HCT116 (cell line): Measurements from ENCODE around the gene OR2Y1. TPM values are rescaled to one million over a fixed set of nuclear protein-coding genes. Genes with fewer than 3 reads are reported as not detected.
"Not testable (repeated sequence)": the region's sequence is repeated elsewhere in the genome, so short reads cannot be mapped to it uniquely, and the experiment has no call there.

ENCODE experiments used
- ATAC-seq: fragments of 200-7000 bp; cut with Tn5 transposase; 2 replicates; pipeline ENCODE4 v1.9.1; 2020; ENCODE audit warnings: mild to moderate bottlenecking, moderate library complexity
- BruUV-seq: library from RNA; stranded (reverse); fragments of 400-500 nt; replicated peaks from 2 replicates; lab custom pipeline; 2021; lab: Mats Ljungman, UMichigan
- CTCF ChIA-PET: fragments of 300-600 bp; sonication (Branson Sonifier 250); formaldehyde crosslinking; loops from one replicate; lab custom pipeline; 2021; ENCODE audit warnings: antibody characterized with exemption; lab: Charles Lee
- POLR2A ChIA-PET: fragments of 300-600, 350-600 bp; sonication (Branson Sonifier 250); formaldehyde crosslinking; loops from one replicate; lab custom pipeline; 2021; ENCODE audit warnings: antibody characterized with exemption; lab: Charles Lee
- RAD21 ChIA-PET, 2 experiments: fragments of 300-600 bp; sonication (Branson Sonifier 250); formaldehyde crosslinking; loops; one replicate each; lab custom pipeline; 2023; ENCODE audit warnings: low total read pairs in 2 of 2; ENCODE audit not compliant: uncharacterized antibody in 2 of 2, unreplicated experiment in 2 of 2, low non-redundant PET in 1 of 2; lab: Charles Lee
- DNase-seq: peaks from one replicate; pipeline ENCODE4 v3.0.0-alpha.2; 2010; ENCODE audit warnings: low read depth, low spot score
- H2AFZ ChIP-seq: fragments of 200-600 bp; shearing (Covaris generic), sonication (generic); 2 replicates; pipeline ENCODE4 v1.6.1; 2017; ENCODE audit warnings: low read depth, mixed run types, mixed read lengths, antibody characterized with exemption, low read length; ENCODE audit not compliant: poor library complexity, severe bottlenecking
- H3K27ac ChIP-seq: 2 replicates; pipeline ENCODE4 v1.5.1; 2012; ENCODE audit warnings: low read depth, low read length
- H3K27me3 ChIP-seq: fragments of 200-600 bp; sonication (generic); 2 replicates; pipeline ENCODE4 v1.6.1; 2016; ENCODE audit warnings: mixed run types, low read length, mixed read lengths; ENCODE audit not compliant: insufficient read depth
- H3K36me3 ChIP-seq, 2 experiments: fragments of 200-500 bp in 1 of 2; fragments of 200-600 bp in 1 of 2; sonication (Bioruptor generic) in 1 of 2; sonication (generic) in 1 of 2; 2 replicates each; pipeline versions ENCODE4 v1.5.1 to v1.6.1; 2014 to 2016; ENCODE audit warnings: low read length in 2 of 2, inconsistent platforms in 1 of 2, mixed read lengths in 1 of 2, mixed run types in 1 of 2; ENCODE audit not compliant: insufficient read depth in 2 of 2, control insufficient read depth in 1 of 2
- H3K4me1 ChIP-seq, 2 experiments: fragments of 200-600 bp in 1 of 2; sonication (generic) in 1 of 2; 2 replicates each; pipeline versions ENCODE4 v1.5.1 to v1.6.1; 2012 to 2017; ENCODE audit warnings: low read length in 2 of 2, inconsistent platforms in 1 of 2, mild to moderate bottlenecking in 1 of 2, mixed read lengths in 1 of 2, mixed run types in 1 of 2, moderate library complexity in 1 of 2; ENCODE audit not compliant: insufficient read depth in 2 of 2, control insufficient read depth in 1 of 2
- H3K4me2 ChIP-seq: fragments of 200-600 bp; sonication (generic); 2 replicates; pipeline ENCODE4 v1.6.1; 2017; ENCODE audit warnings: mixed run types, low read length, mixed read lengths
- H3K4me3 ChIP-seq, 2 experiments: fragments of 200-600 bp in 1 of 2; sonication (generic) in 1 of 2; replicated peaks in 1 of 2; 2 replicates each; pipeline ENCODE4 v1.5.1; 2011 to 2016; ENCODE audit warnings: low read length in 2 of 2, control low read depth in 1 of 2, low read depth in 1 of 2, mild to moderate bottlenecking in 1 of 2, mixed read lengths in 1 of 2, mixed run types in 1 of 2
- H3K79me2 ChIP-seq: fragments of 200-600 bp; sonication (generic); 2 replicates; pipeline ENCODE4 v1.6.1; 2017; ENCODE audit warnings: mild to moderate bottlenecking, mixed run types, low read length, moderate library complexity, mixed read lengths; ENCODE audit not compliant: insufficient read depth
- H3K9ac ChIP-seq: fragments of 200-600 bp; sonication (generic); 2 replicates; pipeline ENCODE4 v1.6.1; 2016; ENCODE audit warnings: low read length, mixed read lengths
- H3K9me2 ChIP-seq: fragments of 200-600 bp; sonication (generic), shearing (Covaris generic); 2 replicates; pipeline ENCODE4 v1.6.1; 2017; ENCODE audit warnings: mixed run types, mild to moderate bottlenecking, moderate library complexity; ENCODE audit not compliant: insufficient read depth
- H3K9me3 ChIP-seq, 2 experiments: fragments of 200-500 bp in 1 of 2; fragments of 200-600 bp in 1 of 2; sonication (Bioruptor generic) in 1 of 2; sonication (generic) in 1 of 2; 2 replicates each; pipeline ENCODE4 v1.6.1; 2014 to 2017; ENCODE audit warnings: low read length in 2 of 2, mixed read lengths in 2 of 2, inconsistent platforms in 1 of 2, low read depth in 1 of 2, mild to moderate bottlenecking in 1 of 2, mixed run types in 1 of 2, moderate library complexity in 1 of 2; ENCODE audit not compliant: control insufficient read depth in 1 of 2, insufficient read depth in 1 of 2
- H4K20me1 ChIP-seq: fragments of 200-600 bp; sonication (generic), shearing (Covaris generic); 2 replicates; pipeline ENCODE4 v1.6.1; 2017; ENCODE audit warnings: mixed run types, mild to moderate bottlenecking, moderate library complexity; ENCODE audit not compliant: insufficient read depth
- CBX3 ChIP-seq: IDR thresholded peaks from 2 replicates; pipeline ENCODE4 v1.6.1; 2012; ENCODE audit warnings: low read depth
- CEBPB ChIP-seq: IDR thresholded peaks from 2 replicates; pipeline ENCODE4 v1.6.1; 2012; ENCODE audit warnings: low read depth
- CTCF ChIP-seq, 3 experiments: fragments of 200-600 bp in 1 of 3; sonication (generic) in 1 of 3; IDR thresholded peaks in 2 of 3; conservative IDR thresholded peaks in 1 of 3; 2 replicates each; pipeline ENCODE4 v1.5.1; 2012 to 2017; ENCODE audit warnings: low read depth in 2 of 3, low read length in 2 of 3, antibody characterized with exemption in 1 of 3, borderline replicate concordance in 1 of 3, control low read depth in 1 of 3, mild to moderate bottlenecking in 1 of 3, mixed read lengths in 1 of 3, mixed run types in 1 of 3, moderate library complexity in 1 of 3; ENCODE audit not compliant: insufficient read depth in 1 of 3
- EGR1 ChIP-seq: IDR thresholded peaks from 2 replicates; pipeline ENCODE4 v1.6.1; 2012; ENCODE audit warnings: low read depth
- ELF1 ChIP-seq: IDR thresholded peaks from 2 replicates; pipeline ENCODE4 v1.6.1; 2012; ENCODE audit warnings: low read depth, borderline replicate concordance
- EZH2 ChIP-seq: fragments of 200-600 bp; sonication (generic); IDR thresholded peaks from 2 replicates; pipeline ENCODE4 v1.6.1; 2017; ENCODE audit warnings: antibody characterized with exemption, mixed run types
- EZH2phosphoT487 ChIP-seq: fragments of 200-600 bp; IDR thresholded peaks from 2 replicates; pipeline ENCODE4 v1.6.1; 2018; ENCODE audit warnings: antibody characterized with exemption, borderline replicate concordance
- FOSL1 ChIP-seq: IDR thresholded peaks from 2 replicates; pipeline ENCODE4 v1.6.1; 2012; ENCODE audit warnings: low read depth
- POLR2A ChIP-seq: IDR thresholded peaks from 2 replicates; pipeline ENCODE4 v1.7.0; 2011; ENCODE audit warnings: borderline replicate concordance; ENCODE audit not compliant: insufficient read depth, insufficient read length; ENCODE audit errors: extremely low read depth
- POLR2AphosphoS5 ChIP-seq: IDR thresholded peaks from 2 replicates; pipeline ENCODE4 v1.6.1; 2011; ENCODE audit warnings: mild to moderate bottlenecking, low read depth, low read length, moderate library complexity
- RAD21 ChIP-seq: IDR thresholded peaks from 2 replicates; pipeline ENCODE4 v1.6.1; 2012; ENCODE audit warnings: low read depth, mild to moderate bottlenecking
- SIN3A ChIP-seq: IDR thresholded peaks from 2 replicates; pipeline ENCODE4 v1.6.1; 2012; ENCODE audit warnings: low read depth
- SP1 ChIP-seq: IDR thresholded peaks from 2 replicates; pipeline ENCODE4 v1.6.1; 2012; ENCODE audit warnings: low read depth
- TCF7L2 ChIP-seq: IDR thresholded peaks from 2 replicates; pipeline ENCODE4 v1.7.0; 2011; ENCODE audit warnings: borderline replicate concordance, inconsistent platforms; ENCODE audit not compliant: insufficient read depth, insufficient read length; ENCODE audit errors: extremely low read depth
- YY1 ChIP-seq: IDR thresholded peaks from 2 replicates; pipeline ENCODE4 v1.6.1; 2011; ENCODE audit warnings: low read length, low read depth, moderate library complexity, mild to moderate bottlenecking; ENCODE audit not compliant: insufficient replicate concordance; ENCODE audit errors: extremely low read depth
- ZBTB33 ChIP-seq: IDR thresholded peaks from 2 replicates; pipeline ENCODE4 v1.6.1; 2011; ENCODE audit warnings: mild to moderate bottlenecking, low read length, moderate library complexity; ENCODE audit not compliant: insufficient replicate concordance; ENCODE audit errors: extremely low read depth
- ZFX ChIP-seq: fragments of 450-650 bp; IDR thresholded peaks from 2 replicates; pipeline ENCODE4 v1.6.1; 2017
- ZNF274 ChIP-seq: fragments of 200-500 bp; sonication (Bioruptor generic); IDR thresholded peaks from 2 replicates; pipeline ENCODE4 v1.6.1; 2014; ENCODE audit warnings: mild to moderate bottlenecking, low read depth, low read length, inconsistent platforms
- intact Hi-C: fragments of 100-400 bp; cut with micrococcal nuclease; formaldehyde crosslinking; loops from 2 replicates; pipeline ENCODE4 v1.10.0; 2022
- total RNA-seq: library from RNA; stranded (reverse); gene quantifications from one replicate; pipeline ENCODE4 v1.2.1, GENCODE V29; 2021; ENCODE audit not compliant: unreplicated experiment

Gene OR2Y1
- total RNA-seq, 1 experiment from 2014 or later, result not detected

- ATAC-seq, result no peak
- BruUV-seq, result no TSS peak
Measured at GRCh38 chr5:180742727-180743126, 2.9 kb upstream of the OR2Y1 start.

GRCh38 chr5:180740953-180741352 lies 1.1 kb upstream of the OR2Y1 start:
- H3K27me3 ChIP-seq, result peaks cover 22% of the 10 kb centered on the region
- H3K4me2 ChIP-seq, POLR2A ChIA-PET, H3K27ac ChIP-seq, H3K79me2 ChIP-seq, RAD21 ChIA-PET, H3K36me3 ChIP-seq, DNase-seq, H3K9me3 ChIP-seq, H3K4me3 ChIP-seq, BruUV-seq, intact Hi-C loops, H3K9ac ChIP-seq, H3K4me1 ChIP-seq, H2AFZ ChIP-seq, ATAC-seq, H4K20me1 ChIP-seq, CTCF ChIA-PET, H3K9me2 ChIP-seq: not testable (repeated sequence)

More at GRCh38 chr5:180742727-180743126, 2.9 kb upstream of the OR2Y1 start:
- H3K79me2 ChIP-seq, result no peaks in the 10 kb centered on the region
- no peak overlapping the region for H3K27ac ChIP-seq
- POLR2A ChIA-PET, result no interaction called here
- intact Hi-C loops, result no loop called here
- no peaks in the 10 kb centered on the region for H3K4me1 ChIP-seq
- H3K4me2 ChIP-seq, result no peak overlapping the region
- no peak overlapping the region for H3K4me3 ChIP-seq
- H3K9ac ChIP-seq, result no peak overlapping the region
- H2AFZ ChIP-seq, result no peak overlapping the region
- no peak for DNase-seq
- TF ChIP-seq EGR1, result no peak
- TF ChIP-seq SP1, result no peak
- TF ChIP-seq ZNF274, result no peak
- no peak for TF ChIP-seq CEBPB
- no peak for TF ChIP-seq EZH2phosphoT487
- TF ChIP-seq CTCF (IDR thresholded peaks at IDR 0.05 in 2 of 3, conservative IDR thresholded peaks at IDR 0.05 in 1 of 3; ENCODE audit: borderline replicate concordance in 1 of 3, insufficient read depth in 1 of 3, low read depth in 2 of 3, low read length in 2 of 3), result no peak
- no peak for TF ChIP-seq CBX3
- no peak for TF ChIP-seq POLR2AphosphoS5
- TF ChIP-seq FOSL1, result no peak
- no peak for TF ChIP-seq ELF1
- no peak for TF ChIP-seq EZH2
- no peak for TF ChIP-seq SIN3A
- no peak for TF ChIP-seq POLR2A
- TF ChIP-seq RAD21, result no peak
- no peak for TF ChIP-seq ZBTB33
- TF ChIP-seq YY1, result no peak
- TF ChIP-seq ZFX, result no peak
- TF ChIP-seq TCF7L2, result no peak
- TF ChIP-seq, all 23 proteins: peak for 0
- no peaks in the 10 kb centered on the region for H4K20me1 ChIP-seq
- no peaks in the 10 kb centered on the region for H3K9me3 ChIP-seq
- no peaks in the 10 kb centered on the region for H3K9me2 ChIP-seq
- H3K27me3 ChIP-seq, result peaks cover 22% of the 10 kb centered on the region
- RAD21 ChIA-PET, result no interaction called here
- no peaks in the 10 kb centered on the region for H3K36me3 ChIP-seq
- CTCF ChIA-PET, result no interaction called here
